NB4 (cell line): Measurements from ENCODE around the gene YTHDC1.

Source experiments
- DNase-seq: peaks from one replicate; pipeline ENCODE4 v3.0.0; 2010; ENCODE audit warnings: low read depth
- H3K4me3 ChIP-seq: one replicate; pipeline ENCODE4 v1.5.1; 2011; ENCODE audit warnings: mild to moderate bottlenecking, low read depth, low read length, moderate library complexity
- CTCF ChIP-seq: IDR thresholded peaks from one replicate; pipeline ENCODE4 v1.5.1; 2012; ENCODE audit warnings: low read depth, low read length
- MAX ChIP-seq: IDR thresholded peaks from 2 replicates; pipeline ENCODE4 v1.6.1; 2011; ENCODE audit warnings: low read depth, low read length
- MYC ChIP-seq: IDR thresholded peaks from 2 replicates; pipeline ENCODE4 v1.6.1; 2011; ENCODE audit warnings: low read depth, low read length
- POLR2A ChIP-seq: IDR thresholded peaks from 2 replicates; pipeline ENCODE4 v1.6.1; 2011; ENCODE audit warnings: mild to moderate bottlenecking; ENCODE audit not compliant: insufficient read length; ENCODE audit errors: extremely low read depth

The YTHDC1 gene

GRCh38 chr4:68342134-68342533, 7.8 kb downstream of the YTHDC1 start:
- no peak overlapping the region for H3K4me3 ChIP-seq
- TF ChIP-seq CTCF (no peak), MAX (no peak), MYC (no peak), POLR2A (no peak)
- DNase-seq: no peak

GRCh38 chr4:68338625-68339024, 11.3 kb downstream of the YTHDC1 start:
- DNase-seq: no peak
- no peak overlapping the region for H3K4me3 ChIP-seq
- TF ChIP-seq CTCF (no peak), POLR2A (no peak), MAX (no peak), MYC (no peak)

- TF ChIP-seq MAX (no peak), POLR2A (no peak), MYC (no peak), CTCF (no peak)
- no peak for DNase-seq
- no peak overlapping the region for H3K4me3 ChIP-seq
Measured at GRCh38 chr4:68337522-68337921, 12.4 kb downstream of the YTHDC1 start.

GRCh38 chr4:68337004-68337403, 12.9 kb downstream of the YTHDC1 start:
- DNase-seq: no peak
- TF ChIP-seq MAX: no peak
- TF ChIP-seq POLR2A: no peak
- no peak for TF ChIP-seq CTCF
- no peak overlapping the region for H3K4me3 ChIP-seq

- TF ChIP-seq MYC (no peak), POLR2A (no peak), CTCF (no peak), MAX (no peak)
- DNase-seq: no peak
- H3K4me3 ChIP-seq: no peak overlapping the region
Measured at GRCh38 chr4:68336530-68336929, 13.4 kb downstream of the YTHDC1 start.

- H3K4me3 ChIP-seq: no peak overlapping the region
- TF ChIP-seq MAX (no peak), CTCF (no peak), POLR2A (no peak), MYC (no peak)
- DNase-seq: no peak
Measured at GRCh38 chr4:68326141-68326540, 23.7 kb downstream of the YTHDC1 start.
